NCI-H1417 treated with DMSO at 0.1 percent for 48 hours (cell line): Measurements from ENCODE around the gene ATP2C2.
"Not testable (repeated sequence)": the region's sequence is repeated elsewhere in the genome, so short reads cannot be mapped to it uniquely, and the experiment has no call there.

Experiments
- DNase-seq: peaks from one replicate; lab custom pipeline; 2025; lab: John Stamatoyannopoulos, UW

ATP2C2 gene

GRCh38 chr16:84421081-84421937, 53.0 kb downstream of the ATP2C2 start:
- no peak for DNase-seq

- DNase-seq, result no peak
Observed at GRCh38 chr16:84421938-84422220, 53.5 kb downstream of the ATP2C2 start.

DNA sequence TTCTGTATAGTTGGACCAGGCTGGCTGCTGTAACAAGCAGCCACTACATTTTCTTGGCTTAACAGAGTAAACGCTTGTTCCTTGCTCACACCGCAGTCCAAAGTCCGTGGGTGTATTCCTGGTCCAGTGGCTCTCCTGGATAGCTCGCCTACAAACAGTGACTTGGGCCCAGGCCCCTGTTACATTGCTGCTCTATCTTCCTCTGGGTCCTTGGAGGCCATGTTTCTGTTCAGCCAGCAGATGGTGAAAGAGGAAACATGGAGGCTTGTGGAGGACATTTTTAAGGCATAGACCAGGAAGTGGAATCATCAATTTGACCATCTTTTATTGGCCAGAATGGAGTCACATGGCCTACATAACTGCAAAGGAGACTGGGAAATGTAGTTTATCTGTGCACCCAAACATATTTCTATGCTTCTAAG, 55.1 kb downstream of the ATP2C2 start:
- DNase-seq, result no peak

GRCh38 chr16:84425696-84426095, 57.4 kb downstream of the ATP2C2 start:
- DNase-seq, result no peak

DNA sequence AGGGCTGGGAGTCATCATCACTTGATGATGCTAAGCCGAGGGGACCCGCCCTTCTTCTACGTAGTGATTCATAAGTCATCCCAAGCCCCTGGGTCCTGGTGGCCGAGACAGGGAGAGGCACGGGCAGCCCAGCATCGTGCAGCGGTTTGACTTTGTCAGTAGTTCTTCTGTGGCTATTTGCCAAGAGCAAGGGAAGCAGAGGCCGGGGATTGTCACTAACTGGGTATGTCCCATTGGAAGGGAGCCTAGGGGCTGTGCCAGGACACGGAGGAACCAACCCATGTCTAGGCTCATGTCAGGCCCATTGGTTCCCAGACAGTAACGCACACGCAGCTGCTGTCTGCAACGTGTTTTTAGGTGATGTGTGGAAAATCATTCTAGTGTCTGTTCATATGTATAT, 58.5 kb downstream of the ATP2C2 start:
- no peak for DNase-seq

- DNase-seq, result no peak
Observed at GRCh38 chr16:84427553-84427952, 59.2 kb downstream of the ATP2C2 start.

- DNase-seq, result no peak
Observed at GRCh38 chr16:84430860-84431259, 62.5 kb downstream of the ATP2C2 start.

- DNase-seq, result no peak
Observed at GRCh38 chr16:84434800-84435199, 66.5 kb downstream of the ATP2C2 start.

GRCh38 chr16:84436196-84436595, 67.9 kb downstream of the ATP2C2 start:
- DNase-seq, result no peak

DNA sequence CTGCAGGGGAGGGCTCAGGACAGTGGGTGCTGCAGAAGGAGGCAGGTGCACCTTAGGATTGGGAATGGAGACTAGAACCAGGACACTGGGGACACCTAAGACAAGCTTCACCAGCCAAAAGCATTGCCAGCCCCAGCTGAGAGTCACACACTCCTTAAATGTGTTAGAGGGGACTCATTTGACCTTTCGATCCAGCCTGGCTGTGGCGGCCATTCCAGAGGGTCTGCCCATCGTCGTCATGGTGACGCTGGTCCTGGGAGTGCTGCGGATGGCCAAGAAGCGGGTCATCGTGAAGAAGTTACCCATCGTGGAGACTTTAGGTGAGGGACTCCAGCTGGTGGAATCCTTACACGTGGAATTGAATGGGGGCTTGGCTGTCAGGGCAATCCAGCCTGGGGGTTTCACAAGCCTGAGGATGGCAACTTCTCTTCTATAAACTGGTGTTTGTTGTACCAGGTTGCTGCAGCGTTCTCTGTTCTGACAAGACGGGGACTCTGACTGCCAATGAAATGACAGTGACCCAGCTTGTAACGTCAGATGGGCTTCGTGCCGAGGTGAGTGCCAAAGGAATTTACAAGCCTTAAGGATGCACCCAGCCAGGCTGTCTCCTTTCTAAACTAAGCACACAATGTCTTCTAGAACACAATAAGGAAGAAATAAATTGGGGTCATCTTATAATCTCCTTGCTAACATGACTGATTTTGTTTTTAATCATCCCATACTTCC, 70.8 kb downstream of the ATP2C2 start:
- DNase-seq, result no peak

DNA sequence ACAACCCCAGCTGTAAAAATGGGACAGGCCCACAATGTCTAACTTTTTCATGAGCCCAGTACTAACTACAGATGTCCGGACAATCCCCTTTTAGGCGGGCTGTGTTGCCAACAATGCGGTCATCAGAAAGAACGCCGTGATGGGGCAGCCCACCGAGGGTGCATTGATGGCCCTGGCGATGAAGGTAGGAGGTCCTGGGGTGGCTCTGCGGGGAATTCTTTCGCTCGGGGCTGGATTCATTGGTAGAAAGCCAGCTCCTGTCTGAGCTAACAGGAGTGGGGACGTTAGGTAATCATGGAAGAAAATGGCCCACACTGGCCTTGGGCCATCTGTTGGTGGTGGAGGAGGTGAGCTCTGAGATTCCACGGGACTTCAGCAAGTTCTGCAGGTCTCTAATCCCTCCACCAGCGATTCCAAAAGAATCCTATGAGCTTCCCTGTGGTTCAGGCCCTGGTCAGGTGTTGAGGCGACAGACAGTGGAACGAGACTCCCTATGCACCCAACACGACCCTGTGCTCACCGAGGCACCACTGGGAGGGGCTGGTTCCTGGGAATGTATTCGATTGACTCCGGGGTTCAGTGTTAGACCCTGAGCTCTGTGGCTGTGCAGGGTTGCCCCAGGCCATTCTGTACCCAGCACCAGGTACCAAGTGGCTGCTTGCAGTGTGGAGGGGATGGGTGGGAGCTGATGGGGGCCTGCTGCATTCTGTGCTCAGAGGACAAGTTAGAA, 74.2 kb downstream of the ATP2C2 start:
- DNase-seq, result no peak

GRCh38 chr16:84443166-84443802, 74.9 kb downstream of the ATP2C2 start:
- no peak for DNase-seq

DNA sequence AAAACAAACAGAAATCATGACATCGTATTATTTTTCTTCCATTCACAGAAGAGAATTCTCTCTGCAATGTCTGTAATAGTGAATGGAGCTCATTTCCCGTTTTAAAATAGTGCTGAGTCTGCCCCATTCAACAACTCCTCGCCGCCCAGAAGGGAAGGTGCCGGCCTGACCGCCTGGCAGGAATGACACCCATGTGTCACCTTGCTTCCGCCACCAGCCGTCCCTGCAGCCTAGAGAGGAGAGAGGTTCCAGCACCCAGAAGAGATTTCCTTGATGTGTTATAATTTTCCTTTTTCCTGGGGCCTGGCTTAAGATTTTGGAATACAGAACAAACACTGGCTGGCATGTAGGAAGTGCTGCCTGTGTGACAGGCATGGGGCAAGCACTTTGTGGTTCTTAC, 76.1 kb downstream of the ATP2C2 start:
- DNase-seq, result no peak

DNA sequence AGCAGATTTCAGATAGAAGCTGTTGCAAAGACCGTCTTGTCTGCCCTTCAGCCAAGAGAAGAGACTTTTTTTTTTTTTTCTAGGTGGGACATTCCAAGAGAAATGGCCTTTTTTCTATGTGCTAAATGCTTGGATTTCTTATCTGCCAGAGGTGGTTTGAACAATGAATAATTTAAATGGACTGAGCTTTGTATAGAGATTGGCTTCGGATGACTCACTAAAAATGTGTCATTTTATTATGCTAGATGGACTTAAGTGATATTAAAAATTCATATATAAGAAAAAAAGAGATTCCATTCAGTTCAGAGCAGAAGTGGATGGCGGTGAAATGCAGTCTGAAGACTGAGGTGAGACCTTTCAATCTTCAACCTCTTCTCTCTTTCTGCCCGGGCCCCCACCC, 77.7 kb downstream of the ATP2C2 start:
- no peak for DNase-seq

DNA sequence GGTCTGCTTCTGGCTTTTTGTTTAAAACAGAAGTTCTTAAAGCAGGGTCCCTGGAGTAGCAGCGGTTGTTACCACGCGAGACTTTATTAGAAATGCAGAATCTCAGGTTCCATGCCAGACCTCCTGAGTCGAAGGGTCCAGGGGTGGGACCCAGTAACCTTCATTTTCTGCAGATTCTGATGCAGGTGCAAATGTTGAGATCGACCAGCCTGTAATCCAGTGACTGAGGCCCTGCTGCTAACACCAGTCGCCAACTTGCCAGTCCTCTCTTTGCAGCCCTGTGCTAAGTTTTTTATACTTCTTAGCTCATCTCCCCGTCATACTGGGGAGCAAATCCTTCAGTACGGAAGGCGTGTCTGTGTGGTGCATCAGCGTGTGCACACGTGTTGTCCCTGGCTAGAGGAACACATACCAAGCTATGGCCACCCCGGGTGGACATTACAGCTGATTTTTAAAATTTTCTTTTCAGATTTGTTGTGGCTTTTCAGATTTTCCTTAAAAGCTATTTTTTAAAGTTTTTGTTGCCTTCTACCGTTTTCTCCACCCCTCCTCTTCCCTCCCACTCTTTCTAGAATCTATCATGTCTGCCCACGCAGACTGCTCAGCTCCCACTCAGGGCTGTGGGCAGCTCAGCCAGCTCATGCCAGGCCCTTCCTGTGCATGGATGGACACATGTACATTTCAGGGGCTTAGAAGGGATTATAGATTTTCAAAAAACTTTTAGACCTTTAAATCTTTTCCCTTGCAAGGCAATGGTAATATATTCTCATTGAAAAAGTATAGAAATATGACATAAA, 78.5 kb downstream of the ATP2C2 start:
- no peak for DNase-seq

DNA sequence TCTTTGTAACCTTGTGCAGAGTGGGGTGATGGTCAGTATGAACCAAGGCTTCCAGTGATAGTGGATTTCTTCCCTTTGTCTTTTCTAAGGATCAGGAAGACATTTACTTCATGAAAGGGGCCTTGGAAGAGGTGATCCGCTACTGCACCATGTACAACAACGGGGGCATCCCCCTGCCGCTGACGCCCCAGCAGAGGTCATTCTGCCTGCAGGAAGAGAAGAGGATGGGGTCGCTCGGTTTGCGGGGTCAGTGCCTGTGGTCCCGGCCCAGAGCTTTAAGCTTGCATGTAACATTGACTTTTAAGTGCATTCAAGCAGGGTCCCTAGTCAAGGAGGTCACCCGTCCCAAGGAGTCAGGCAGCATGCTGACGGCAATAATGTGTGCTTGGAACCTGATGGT, 80.1 kb downstream of the ATP2C2 start:
- no peak for DNase-seq

DNA sequence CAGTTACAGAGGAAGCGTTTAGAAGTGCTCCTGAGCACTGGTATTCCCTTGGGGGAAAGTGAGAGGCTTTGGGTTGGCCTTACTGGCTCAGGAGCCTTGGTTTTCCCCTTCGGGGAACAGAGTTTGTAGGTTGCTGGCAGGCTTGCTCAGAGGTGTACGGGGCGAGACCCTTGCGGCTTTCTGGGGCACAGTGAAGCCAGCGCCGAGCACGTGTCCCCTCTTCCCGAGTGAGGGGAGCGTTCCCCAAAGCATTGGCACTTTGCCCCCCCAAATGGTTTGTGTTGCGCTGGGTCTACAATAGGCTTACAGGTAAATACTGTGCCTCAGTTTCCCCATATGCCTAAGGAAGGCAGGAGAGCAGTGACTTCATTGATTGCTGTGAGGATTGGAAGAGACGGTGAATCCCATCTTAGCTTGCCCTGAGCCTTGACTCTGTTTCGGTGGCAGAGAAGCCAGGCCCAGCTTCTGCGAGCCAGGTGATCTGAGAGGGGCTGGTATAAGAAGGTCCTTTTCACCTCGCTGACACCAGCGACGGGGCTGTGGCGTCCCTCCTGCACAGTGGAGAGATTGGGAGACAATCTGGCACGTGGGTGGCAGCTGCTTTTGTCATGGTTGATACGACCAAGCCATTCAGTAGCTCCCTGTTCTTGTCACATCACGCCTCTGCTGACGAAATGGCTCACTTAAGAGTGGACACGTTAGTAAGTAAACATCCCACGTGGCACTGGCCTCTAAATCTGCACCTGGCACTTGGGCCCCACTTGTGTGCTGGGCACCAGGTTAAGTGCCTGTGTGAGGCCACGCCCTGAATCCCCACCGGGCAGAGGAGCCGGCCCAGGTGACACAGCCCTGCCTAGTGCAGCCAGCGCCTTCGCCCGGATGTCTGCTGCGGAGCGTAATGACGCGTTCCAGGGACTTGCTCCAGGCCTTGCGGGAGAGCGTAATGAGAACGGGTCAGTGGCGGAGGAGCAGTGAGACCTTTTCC, 81.1 kb downstream of the ATP2C2 start:
- DNase-seq, result no peak

- no peak for DNase-seq
Observed at GRCh38 chr16:84450176-84450865, 82.0 kb downstream of the ATP2C2 start.

DNA sequence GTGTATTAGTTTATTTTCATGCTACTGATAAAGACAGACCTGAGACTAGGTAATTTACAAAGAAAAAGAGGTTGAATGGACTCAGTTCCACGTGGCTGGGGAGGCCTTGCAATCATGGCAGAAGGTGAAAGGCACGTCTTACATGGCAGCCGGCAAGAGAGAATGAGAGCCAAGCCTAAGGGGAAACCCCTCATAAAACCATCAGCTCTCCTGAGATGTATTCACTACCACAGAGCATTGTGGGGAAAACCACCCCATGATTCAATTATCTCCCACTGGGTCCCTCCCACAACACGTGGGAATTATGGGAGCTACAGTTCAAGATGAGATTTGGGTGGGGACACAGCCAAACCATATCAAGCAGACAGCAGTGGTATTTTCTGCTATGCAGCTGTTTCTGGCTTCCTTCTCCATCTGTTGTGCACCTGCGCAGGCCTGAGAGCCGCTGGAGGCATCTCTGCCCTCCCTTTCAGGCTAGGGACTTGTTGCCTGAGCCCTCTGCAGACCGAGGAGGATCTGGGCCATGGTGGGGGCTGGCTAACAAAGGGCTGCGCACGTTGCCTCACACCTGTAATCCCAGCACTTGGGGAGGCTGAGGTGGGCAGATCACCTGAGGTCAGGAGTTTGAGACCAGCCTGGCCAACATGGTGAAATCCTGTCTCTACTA, 82.8 kb downstream of the ATP2C2 start:
- not testable (repeated sequence) for DNase-seq
